ENCODE data around the gene IDH1. TPM values are rescaled to one million over a fixed set of nuclear protein-coding genes. Genes with fewer than 3 reads are reported as not detected.

The IDH1 gene
- total RNA-seq, result 10 to 100 TPM; 53.9 to 90.2 (median 61.6) TPM

DNA sequence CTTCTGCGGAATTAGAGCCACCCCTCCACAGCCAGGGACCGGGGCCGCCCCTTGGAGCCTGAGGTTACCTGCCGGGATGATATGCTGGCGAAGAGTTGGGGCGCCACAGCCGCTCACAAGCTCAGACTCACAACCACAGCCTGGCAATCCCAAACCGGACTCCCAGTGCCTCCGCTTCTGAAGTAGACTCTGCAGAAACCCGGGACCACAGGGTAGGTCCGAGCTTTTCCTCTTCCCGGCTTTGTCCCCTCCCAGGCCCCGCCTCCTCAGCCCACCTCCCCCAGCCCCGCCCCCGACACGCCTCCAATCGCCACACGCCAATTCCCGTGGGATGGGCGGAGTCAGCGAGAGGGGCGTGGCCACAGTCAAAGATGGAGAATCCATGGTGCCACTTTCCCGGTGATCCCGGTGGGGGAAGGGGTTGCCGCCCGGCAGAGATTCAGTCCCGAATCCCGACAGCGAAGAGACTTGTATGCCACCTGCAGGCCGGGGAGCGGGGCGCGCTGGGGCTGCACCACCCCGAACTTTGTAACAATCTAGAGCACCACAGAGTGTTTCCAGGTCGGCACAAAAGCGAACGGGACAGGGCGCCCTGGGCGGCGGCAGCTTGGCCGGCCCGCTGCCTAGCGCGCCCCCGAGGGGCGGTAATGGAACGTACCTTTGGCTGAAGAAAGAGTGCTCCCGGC lies at the start of gene IDH1:
IDH1 (minus strand) TSS at position 201 of the 686 bp plus-strand sequence. CDS start 3,520 bp downstream, outside the sequence.
- peak within 1 kb of the TSS; percentile 67 to 88 (median 76) for H3K4me3 ChIP-seq (replicated peaks in 1 of 3)
- no peaks in the 10 kb centered on the region for H3K9me3 ChIP-seq
- H3K4me1 ChIP-seq, result peaks cover 7 to 15% of the 10 kb centered on the region in 2 donors
- 0 to 1% methylated on average over 20 to 31 of the region's 48 CpGs for WGBS, 2 donors
- peak within 1 kb of the TSS; percentile 57 to 84 (median 60) for H3K27ac ChIP-seq
- no peaks in the 10 kb centered on the region for H3K27me3 ChIP-seq
- TF ChIP-seq, protein P1, sequence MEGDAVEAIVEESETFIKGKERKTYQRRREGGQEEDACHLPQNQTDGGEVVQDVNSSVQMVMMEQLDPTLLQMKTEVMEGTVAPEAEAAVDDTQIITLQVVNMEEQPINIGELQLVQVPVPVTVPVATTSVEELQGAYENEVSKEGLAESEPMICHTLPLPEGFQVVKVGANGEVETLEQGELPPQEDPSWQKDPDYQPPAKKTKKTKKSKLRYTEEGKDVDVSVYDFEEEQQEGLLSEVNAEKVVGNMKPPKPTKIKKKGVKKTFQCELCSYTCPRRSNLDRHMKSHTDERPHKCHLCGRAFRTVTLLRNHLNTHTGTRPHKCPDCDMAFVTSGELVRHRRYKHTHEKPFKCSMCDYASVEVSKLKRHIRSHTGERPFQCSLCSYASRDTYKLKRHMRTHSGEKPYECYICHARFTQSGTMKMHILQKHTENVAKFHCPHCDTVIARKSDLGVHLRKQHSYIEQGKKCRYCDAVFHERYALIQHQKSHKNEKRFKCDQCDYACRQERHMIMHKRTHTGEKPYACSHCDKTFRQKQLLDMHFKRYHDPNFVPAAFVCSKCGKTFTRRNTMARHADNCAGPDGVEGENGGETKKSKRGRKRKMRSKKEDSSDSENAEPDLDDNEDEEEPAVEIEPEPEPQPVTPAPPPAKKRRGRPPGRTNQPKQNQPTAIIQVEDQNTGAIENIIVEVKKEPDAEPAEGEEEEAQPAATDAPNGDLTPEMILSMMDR (IDR thresholded peaks at IDR 0.05), result peak in 5 of 6 experiments; percentile 15 to 51 (median 33)
- peak in 1 of 2 donors; percentile 72 for TF ChIP-seq POLR2A (IDR thresholded peaks at IDR 0.05)
- intact Hi-C loops (cut with DNase I), result no loop called here
- peaks cover 0 to 8% of the 10 kb centered on the region in 2 donors for H3K36me3 ChIP-seq
- peak; percentile 97 to 98 for DNase-seq

DNA sequence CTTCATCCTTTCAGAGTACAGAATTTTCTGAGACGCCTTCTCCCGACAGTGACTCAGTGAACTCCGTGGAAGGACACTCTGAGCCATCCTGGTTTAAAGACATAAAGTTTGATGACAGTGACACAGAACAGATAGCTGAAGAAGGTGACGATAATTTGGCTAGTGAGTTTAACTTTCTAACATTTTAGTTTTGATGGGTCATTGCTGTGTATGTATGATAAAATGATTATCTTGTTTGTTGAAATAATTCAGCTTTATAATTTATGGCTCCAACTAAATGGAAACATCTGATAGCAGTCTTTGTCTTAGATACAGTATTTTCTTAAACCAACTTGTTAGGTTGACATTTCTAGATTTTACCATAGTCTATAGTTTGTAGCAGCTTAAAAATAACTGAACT lies 49.3 kb upstream of the IDH1 start:
- no peaks in the 10 kb centered on the region for H3K27me3 ChIP-seq
- no peaks in the 10 kb centered on the region for H3K4me1 ChIP-seq
- 94 to 96% methylated on average over 4 of the region's 4 CpGs for WGBS, 2 donors
- DNase-seq, result no peak
- H3K4me3 ChIP-seq (replicated peaks in 1 of 3), result no peak overlapping the region
- peaks cover 7 to 39% of the 10 kb centered on the region in 2 donors for H3K36me3 ChIP-seq
- H3K27ac ChIP-seq, result no peak overlapping the region
- no peaks in the 10 kb centered on the region for H3K9me3 ChIP-seq
- intact Hi-C loops (cut with DNase I), result no loop called here
- no peak for TF ChIP-seq POLR2A (IDR thresholded peaks at IDR 0.05)
- TF ChIP-seq, protein P1 (IDR thresholded peaks at IDR 0.05), result no peak

DNA sequence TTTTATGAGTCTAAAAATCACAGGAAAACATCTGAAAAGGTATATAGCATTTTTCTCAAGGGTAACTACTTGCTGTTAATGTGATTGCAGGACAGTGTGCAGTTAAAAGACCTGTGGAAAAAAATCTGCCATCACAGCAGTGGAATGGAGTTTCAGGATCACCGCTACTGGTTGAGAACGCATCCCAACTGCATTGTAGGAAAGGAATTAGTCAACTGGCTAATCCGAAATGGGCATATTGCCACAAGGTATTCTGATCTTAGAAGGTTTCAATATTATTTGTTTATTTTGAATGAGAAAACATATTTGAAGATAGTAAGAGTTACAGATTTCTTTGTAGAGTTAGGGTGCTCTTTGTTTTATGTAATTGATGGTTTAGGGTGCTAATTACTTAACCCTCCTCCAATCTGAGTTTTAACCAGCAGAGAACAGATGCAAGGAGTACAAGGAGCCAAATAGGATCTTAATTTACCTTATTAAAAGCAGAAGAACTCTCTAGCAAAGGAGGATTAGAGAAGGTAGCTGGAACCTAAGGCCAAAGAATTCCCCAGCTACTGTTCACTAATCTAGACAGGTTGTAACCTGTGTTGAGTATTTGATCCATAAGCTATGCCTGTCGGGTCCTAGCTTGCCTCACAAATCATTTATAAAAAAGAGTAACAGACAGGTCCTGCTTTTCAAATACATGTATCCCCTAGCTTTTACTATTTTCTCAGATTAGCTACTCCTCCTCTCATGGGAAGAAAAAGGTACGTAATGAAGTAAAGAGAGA lies 46.2 kb upstream of the IDH1 start:
- peaks cover 16 to 45% of the 10 kb centered on the region in 2 donors for H3K36me3 ChIP-seq

DNA sequence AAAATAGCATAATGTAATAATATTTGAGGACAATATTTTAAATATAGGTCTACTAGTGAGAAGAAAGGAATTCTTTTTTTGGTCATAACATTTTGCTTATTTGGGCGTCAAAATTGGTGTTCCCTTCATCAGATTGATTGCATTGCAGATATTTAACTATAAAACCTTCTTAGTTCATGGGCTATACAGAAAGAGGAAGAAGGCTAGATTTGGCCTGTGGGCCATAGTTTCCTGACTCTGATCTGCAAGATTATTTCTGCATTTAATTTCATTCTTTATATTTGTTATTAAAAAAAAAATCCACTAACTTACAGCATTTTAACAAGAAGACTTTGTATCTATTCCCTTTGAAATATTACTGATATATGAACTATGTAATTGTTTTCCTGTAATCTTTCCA lies 43.1 kb upstream of the IDH1 start:
- WGBS, 2 donors, result 94% methylated on average over 1 of the region's 1 CpG
- H3K36me3 ChIP-seq, result peaks cover 16 to 26% of the 10 kb centered on the region in 2 donors
- H3K27me3 ChIP-seq, result no peaks in the 10 kb centered on the region
- no peaks in the 10 kb centered on the region for H3K4me1 ChIP-seq
- H3K4me3 ChIP-seq (replicated peaks in 1 of 3), result no peak overlapping the region
- H3K9me3 ChIP-seq, result no peaks in the 10 kb centered on the region
- H3K27ac ChIP-seq, result no peak overlapping the region
- DNase-seq, result no peak
- intact Hi-C loops (cut with DNase I), result no loop called here
- TF ChIP-seq, protein P1 (IDR thresholded peaks at IDR 0.05), result no peak
- TF ChIP-seq POLR2A (IDR thresholded peaks at IDR 0.05), result no peak

More for the DNA sequence above, 46.2 kb upstream of the IDH1 start:
- intact Hi-C loops (cut with DNase I), result no loop called here
- Histone ChIP-seq H3K4me3 (replicated peaks in 1 of 3) (no peak overlapping the region), H3K27ac (no peak overlapping the region), H3K27me3 (no peaks in the 10 kb centered on the region), H3K4me1 (no peaks in the 10 kb centered on the region), H3K9me3 (no peaks in the 10 kb centered on the region)
- DNase-seq, result no peak
- 98% methylated on average over 5 of the region's 5 CpGs for WGBS, 2 donors
- TF ChIP-seq, protein P1 (IDR thresholded peaks at IDR 0.05), result no peak
- TF ChIP-seq POLR2A (IDR thresholded peaks at IDR 0.05), result no peak

DNA sequence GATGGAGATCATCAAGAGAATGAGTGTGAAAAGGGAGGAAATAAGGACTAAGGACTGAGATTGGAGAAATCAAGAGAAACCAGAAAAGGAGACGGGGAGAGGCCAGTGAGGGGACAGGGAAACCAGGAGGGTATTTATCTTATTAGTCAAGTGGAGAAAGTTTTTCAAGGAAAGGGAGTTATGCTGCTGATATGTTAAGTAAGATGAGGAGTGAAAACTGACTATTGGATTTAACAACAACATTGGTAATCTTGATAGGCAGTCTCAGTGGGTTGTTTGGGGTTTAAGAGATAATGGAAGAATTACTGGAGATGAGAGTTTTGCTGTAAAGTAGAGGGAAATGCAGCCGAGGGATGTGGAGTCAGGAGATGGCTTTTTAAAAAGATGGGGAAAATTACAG lies 41.7 kb upstream of the IDH1 start:
- TF ChIP-seq, protein P1 (IDR thresholded peaks at IDR 0.05), result no peak
- TF ChIP-seq POLR2A (IDR thresholded peaks at IDR 0.05), result no peak

More for the DNA sequence above, 41.7 kb upstream of the IDH1 start:
- 94 to 98% methylated on average over 2 of the region's 2 CpGs for WGBS, 2 donors
- Histone ChIP-seq H3K9me3 (no peaks in the 10 kb centered on the region), H3K4me1 (no peaks in the 10 kb centered on the region), H3K36me3 (peaks cover 15 to 18% of the 10 kb centered on the region in 2 donors), H3K4me3 (replicated peaks in 1 of 3) (no peak overlapping the region), H3K27ac (no peak overlapping the region), H3K27me3 (no peaks in the 10 kb centered on the region)
- DNase-seq, result no peak
- intact Hi-C loops (cut with DNase I), result no loop called here

Measured in thyroid gland (tissue), 4 donors.